H1 (cell line): ENCODE measurements around the gene GMPR2. TPM values are rescaled to one million over a fixed set of nuclear protein-coding genes. Genes with fewer than 3 reads are reported as not detected.

Experiments
- CTCF ChIA-PET: fragments of 300-600 bp; sonication (Branson Sonifier 250); formaldehyde crosslinking; loops from one replicate; lab custom pipeline; 2021; ENCODE audit not compliant: partially characterized antibody; lab: Charles Lee
- POLR2A ChIA-PET: fragments of 300-600 bp; sonication (Branson Sonifier 250); formaldehyde crosslinking; loops from one replicate; lab custom pipeline; 2021; ENCODE audit warnings: inconsistent platforms; ENCODE audit not compliant: partially characterized antibody; lab: Charles Lee
- DNase-seq, 2 experiments: peaks; one replicate each; pipeline versions ENCODE4 v3.0.0 to v3.0.0-alpha.2; 2010 to 2022; ENCODE audit warnings: low spot score in 2 of 2, low read depth in 1 of 2, mixed read lengths in 1 of 2
- FAIRE-seq: peaks from 2 replicates; lab custom pipeline; 2011; peaks lifted over from hg19 to GRCh38; lab: Jason Lieb, UNC
- H2AFZ ChIP-seq: 2 replicates; pipeline ENCODE4 v1.8.1; 2012; ENCODE audit warnings: low read length, inconsistent platforms
- H2AK5ac ChIP-seq: 2 replicates; pipeline ENCODE4 v1.6.1; 2013; ENCODE audit warnings: low read depth, low read length
- H2BK120ac ChIP-seq: replicated peaks from 2 replicates; pipeline ENCODE3; 2013; ENCODE audit warnings: low read depth, low read length, inconsistent platforms
- H2BK12ac ChIP-seq: 2 replicates; pipeline ENCODE4 v1.6.1; 2013; ENCODE audit warnings: low read depth, low read length
- H2BK15ac ChIP-seq: 2 replicates; pipeline ENCODE4 v1.6.1; 2013; ENCODE audit warnings: low read length
- H2BK20ac ChIP-seq: 2 replicates; pipeline ENCODE4 v1.6.1; 2013; ENCODE audit warnings: low read length
- H2BK5ac ChIP-seq: 2 replicates; pipeline ENCODE4 v1.6.1; 2013; ENCODE audit warnings: low read depth, low read length
- H3K14ac ChIP-seq: 2 replicates; pipeline ENCODE4 v1.6.1; 2013; ENCODE audit warnings: inconsistent platforms; ENCODE audit not compliant: insufficient read length
- H3K18ac ChIP-seq: 2 replicates; pipeline ENCODE4 v1.6.1; 2013; ENCODE audit warnings: low read length; ENCODE audit errors: extremely low read depth
- H3K23ac ChIP-seq: 2 replicates; pipeline ENCODE4 v1.6.1; 2013; ENCODE audit warnings: inconsistent platforms; ENCODE audit not compliant: insufficient read length
- H3K23me2 ChIP-seq: 2 replicates; pipeline ENCODE4 v1.6.1; 2013; ENCODE audit warnings: low read depth, low read length
- H3K27ac ChIP-seq: 2 replicates; pipeline ENCODE4 v1.6.1; 2011; ENCODE audit warnings: low read depth, low read length, inconsistent platforms
- H3K27me3 ChIP-seq, 4 experiments: replicated peaks in 1 of 4; 1 replicate in 1 of 4; 2 replicates in 3 of 4; pipeline versions ENCODE4 v1.6.1 to v1.8.1; 2011 to 2013; ENCODE audit warnings: low read length in 3 of 4, mild to moderate bottlenecking in 3 of 4, inconsistent platforms in 2 of 4, mixed read lengths in 2 of 4, moderate library complexity in 1 of 4; ENCODE audit not compliant: control insufficient read depth in 3 of 4, insufficient read depth in 3 of 4; ENCODE audit errors: extremely low read depth in 1 of 4
- H3K36me3 ChIP-seq, 4 experiments: 2 replicates each; pipeline versions ENCODE4 v1.6.1 to v1.8.1; 2011 to 2013; ENCODE audit warnings: mild to moderate bottlenecking in 4 of 4, low read length in 3 of 4, moderate library complexity in 2 of 4, control low read depth in 1 of 4, inconsistent platforms in 1 of 4; ENCODE audit not compliant: insufficient read depth in 4 of 4, control insufficient read depth in 2 of 4
- H3K4ac ChIP-seq: replicated peaks from 2 replicates; pipeline ENCODE3; 2013; ENCODE audit warnings: low read length, low read depth, mixed read lengths, inconsistent platforms; ENCODE audit not compliant: insufficient read length
- H3K4me1 ChIP-seq, 4 experiments: replicated peaks in 1 of 4; 1 replicate in 1 of 4; 2 replicates in 3 of 4; pipeline versions ENCODE4 v1.6.1 to v1.8.1; 2011 to 2013; ENCODE audit warnings: low read length in 3 of 4, inconsistent platforms in 2 of 4, mixed read lengths in 1 of 4; ENCODE audit not compliant: insufficient read depth in 4 of 4, control insufficient read depth in 3 of 4
- H3K4me2 ChIP-seq, 2 experiments: 2 replicates each; pipeline versions ENCODE4 v1.6.1 to v1.8.1; 2011 to 2013; ENCODE audit warnings: low read depth in 2 of 2, low read length in 2 of 2, control low read depth in 1 of 2, inconsistent platforms in 1 of 2, mild to moderate bottlenecking in 1 of 2; ENCODE audit not compliant: insufficient read depth in 1 of 2
- H3K4me3 ChIP-seq, 4 experiments: fragments of 200-600, 300-600 bp in 1 of 4; sonication (generic), shearing (Covaris generic), sonication (Bioruptor Twin) in 1 of 4; 2 replicates each; pipeline versions ENCODE4 v1.5.1 to v1.8.1; 2011 to 2016; ENCODE audit warnings: low read length in 4 of 4, low read depth in 3 of 4, control low read depth in 2 of 4, inconsistent platforms in 2 of 4, mild to moderate bottlenecking in 2 of 4, mixed read lengths in 1 of 4, moderate library complexity in 1 of 4; ENCODE audit not compliant: insufficient read depth in 2 of 4; ENCODE audit errors: extremely low read depth in 1 of 4
- H3K56ac ChIP-seq: replicated peaks from 2 replicates; pipeline ENCODE3; 2013; ENCODE audit warnings: low read depth, mild to moderate bottlenecking, mixed read lengths, low read length, inconsistent platforms; ENCODE audit not compliant: insufficient read length
- H3K79me1 ChIP-seq: 2 replicates; pipeline ENCODE4 v1.6.1; 2013; ENCODE audit warnings: low read depth, low read length, control low read depth
- H3K79me2 ChIP-seq, 2 experiments: 2 replicates each; pipeline versions ENCODE4 v1.6.1 to v1.8.1; 2012 to 2013; ENCODE audit warnings: low read length in 2 of 2, mild to moderate bottlenecking in 2 of 2, inconsistent platforms in 1 of 2; ENCODE audit not compliant: insufficient read depth in 2 of 2, control insufficient read depth in 1 of 2
- H3K9ac ChIP-seq, 4 experiments: replicated peaks in 1 of 4; 1 replicate in 1 of 4; 2 replicates in 3 of 4; pipeline versions ENCODE4 v1.6.1 to v1.8.1; 2011 to 2013; ENCODE audit warnings: low read depth in 3 of 4, low read length in 3 of 4, control low read depth in 2 of 4, mild to moderate bottlenecking in 2 of 4, moderate library complexity in 2 of 4, inconsistent platforms in 1 of 4; ENCODE audit errors: extremely low read depth in 1 of 4
- H3K9me3 ChIP-seq, 2 experiments: 2 replicates each; pipeline versions ENCODE4 v1.6.1 to v1.8.1; 2012 to 2013; ENCODE audit warnings: mild to moderate bottlenecking in 2 of 2, moderate library complexity in 2 of 2, control low read depth in 1 of 2, inconsistent platforms in 1 of 2, low read depth in 1 of 2, low read length in 1 of 2, mixed read lengths in 1 of 2; ENCODE audit not compliant: insufficient read depth in 2 of 2
- H4K20me1 ChIP-seq, 2 experiments: replicated peaks in 1 of 2; 2 replicates each; pipeline versions ENCODE3 to v1.8.1; 2011 to 2013; ENCODE audit warnings: inconsistent platforms in 2 of 2, low read length in 2 of 2, mild to moderate bottlenecking in 1 of 2; ENCODE audit not compliant: insufficient read depth in 2 of 2, control insufficient read depth in 1 of 2
- H4K5ac ChIP-seq: 2 replicates; pipeline ENCODE4 v1.6.1; 2013; ENCODE audit warnings: low read length, low read depth, mixed read lengths, inconsistent platforms; ENCODE audit not compliant: insufficient read length
- H4K8ac ChIP-seq: 2 replicates; pipeline ENCODE4 v1.8.0; 2013; ENCODE audit warnings: mild to moderate bottlenecking, moderate library complexity, low read length, inconsistent platforms; ENCODE audit not compliant: insufficient read depth; ENCODE audit errors: extremely low read depth
- H4K91ac ChIP-seq: replicated peaks from 2 replicates; pipeline ENCODE3; 2013; ENCODE audit warnings: low read length, mixed read lengths, inconsistent platforms; ENCODE audit not compliant: insufficient read length
- BACH1 ChIP-seq: IDR thresholded peaks from 2 replicates; pipeline ENCODE4 v1.6.1; 2012; ENCODE audit warnings: low read length, improper control_type of control experiment
- BRCA1 ChIP-seq: IDR thresholded peaks from 2 replicates; pipeline ENCODE4 v1.6.1; 2012; ENCODE audit warnings: low read depth, low read length, improper control_type of control experiment
- CEBPB ChIP-seq: IDR thresholded peaks from 2 replicates; pipeline ENCODE4 v1.6.1; 2012; ENCODE audit warnings: low read depth, low read length
- CHD1 ChIP-seq: IDR thresholded peaks from 2 replicates; pipeline ENCODE4 v1.6.1; 2012; ENCODE audit warnings: low read depth, low read length, improper control_type of control experiment
- EGR1 ChIP-seq: IDR thresholded peaks from 2 replicates; pipeline ENCODE4 v1.6.1; 2011; ENCODE audit warnings: low read depth, low read length, borderline replicate concordance
- GABPA ChIP-seq: IDR thresholded peaks from 2 replicates; pipeline ENCODE4 v1.6.1; 2011; ENCODE audit warnings: mild to moderate bottlenecking, low read length, moderate library complexity, borderline replicate concordance; ENCODE audit not compliant: insufficient read depth
- HDAC2 ChIP-seq, 2 experiments: fragments of 300-600 bp in 1 of 2; sonication (generic) in 1 of 2; IDR thresholded peaks; 2 replicates each; pipeline ENCODE4 v1.6.1; 2011 to 2012; ENCODE audit warnings: low read depth in 2 of 2, low read length in 2 of 2, mild to moderate bottlenecking in 2 of 2, moderate library complexity in 2 of 2, borderline replicate concordance in 1 of 2, inconsistent platforms in 1 of 2
- NANOG ChIP-seq: IDR thresholded peaks from 2 replicates; pipeline ENCODE4 v1.6.1; 2011; ENCODE audit warnings: low read length, low read depth, mild to moderate bottlenecking, inconsistent platforms; ENCODE audit not compliant: insufficient read depth, poor library complexity, severe bottlenecking
- POLR2AphosphoS5 ChIP-seq: IDR thresholded peaks from 2 replicates; pipeline ENCODE4 v1.6.1; 2011; ENCODE audit warnings: low read depth, low read length
- RXRA ChIP-seq: IDR thresholded peaks from 2 replicates; pipeline ENCODE4 v1.6.1; 2011; ENCODE audit warnings: low read depth, mild to moderate bottlenecking, low read length, moderate library complexity; ENCODE audit not compliant: insufficient read depth
- SP2 ChIP-seq: IDR thresholded peaks from 2 replicates; pipeline ENCODE4 v1.6.1; 2012; ENCODE audit warnings: mild to moderate bottlenecking, low read length, inconsistent platforms
- SRF ChIP-seq: IDR thresholded peaks from 2 replicates; pipeline ENCODE4 v1.6.1; 2011; ENCODE audit warnings: mild to moderate bottlenecking, low read depth, low read length, moderate library complexity
- TBP ChIP-seq: IDR thresholded peaks from 2 replicates; pipeline ENCODE4 v1.6.1; 2011; ENCODE audit warnings: low read depth, low read length, improper control_type of control experiment
- TEAD4 ChIP-seq: IDR thresholded peaks from 2 replicates; pipeline ENCODE4 v1.6.1; 2012; ENCODE audit warnings: low read depth, low read length, inconsistent platforms, mixed read lengths
- YY1 ChIP-seq: IDR thresholded peaks from 2 replicates; pipeline ENCODE4 v1.6.1; 2011; ENCODE audit warnings: low read depth, mild to moderate bottlenecking, low read length
- WGBS, 2 experiments: shearing (Covaris generic) in 1 of 2; methylation state at CpG; one replicate each; pipeline versions ENCODE4 v1.1.6 to v1.1.7; 2013 to 2015; ENCODE audit warnings: low lambda C conversion rate in 2 of 2, mixed read lengths in 2 of 2, inconsistent platforms in 1 of 2, low coverage in 1 of 2, missing lambda C conversion rate in 1 of 2; ENCODE audit not compliant: insufficient replicate concordance in 2 of 2, insufficient coverage in 1 of 2, insufficient read length in 1 of 2; ENCODE audit errors: extremely low coverage in 1 of 2, missing lambda C conversion rate in 1 of 2; 5-methylcytosine and 5-hydroxymethylcytosine counted together
- polyA plus RNA-seq, 7 experiments: library from polyadenylated mRNA; depleted of rRNA in 3 of 7; stranded (reverse) in 5 of 7; unstranded in 2 of 7; fragments of >200 nt in 5 of 7; fragments of 200-250 nt in 2 of 7; gene quantifications; 1 replicate in 5 of 7; 2 replicates in 1 of 7; 4 replicates in 1 of 7; pipeline versions ENCODE4 v1.2.1 to v1.2.3, GENCODE V29; 2011 to 2013; ENCODE audit warnings: missing spikeins in 2 of 7, mixed read lengths in 2 of 7
- total RNA-seq: library from RNA; stranded (reverse); fragmentation: NEBNext Ultra II Directional; extraction: Animal tissue kit (Norgen Biotek cat#: 25700); gene quantifications from 2 replicates; pipeline ENCODE4 v1.2.1, GENCODE V29; 2021

Gene GMPR2
- total and polyA plus RNA-seq, 2 of the 8 experiments (the other 6 are each of a cell fraction or from before 2014, with no cell fraction given) = 61.6 to 85.3 TPM

DNA sequence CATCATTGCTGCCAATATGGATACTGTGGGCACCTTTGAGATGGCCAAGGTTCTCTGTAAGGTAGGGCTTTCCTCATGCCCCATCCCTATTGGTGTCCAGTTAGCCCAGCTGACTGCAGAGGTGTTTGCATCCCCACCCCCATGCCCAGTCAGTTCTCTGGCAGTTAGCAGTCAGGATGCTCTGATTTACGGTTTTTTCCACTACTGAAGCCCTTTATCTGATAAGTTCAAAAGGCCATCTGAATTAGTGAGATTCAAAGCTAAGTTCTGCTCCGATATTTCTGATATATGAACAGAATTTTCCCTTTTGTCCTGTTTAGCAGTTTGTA, 773 bp downstream of the GMPR2 start:
- H2BK20ac ChIP-seq = no peak overlapping the region
- no peak overlapping the region for H3K23ac ChIP-seq
- H2AK5ac ChIP-seq = no peak overlapping the region
- peaks cover 3 to 37% of the 10 kb centered on the region in 2 experiments; a peak in 2 of 4 replicates for H3K79me2 ChIP-seq
- FAIRE-seq (no peak), DNase-seq (no peak)
- ChIA-PET CTCF (interaction anchor here (0.9 to 1.8 kb wide), 6 partner anchors 9 to 280 kb away, joined by 3 to 7 read pairs (median 4); partner anchors contain the start of genes DHRS4, RABGGTA and TINF2), POLR2A (interaction anchor here (0.7 to 2.3 kb wide), 10 partner anchors 9 to 92 kb away, joined by 3 to 12 read pairs (median 5); partner anchors contain the start of genes CHMP4A, DHRS1, EMC9 and MDP1)
- H4K91ac ChIP-seq = no peak overlapping the region
- H3K14ac ChIP-seq = no peak overlapping the region
- peaks cover 11% of the 10 kb centered on the region for H3K23me2 ChIP-seq
- peak overlapping the region; percentile 86 to 92 for H3K4me2 ChIP-seq
- no peak overlapping the region for H3K27ac ChIP-seq
- H4K20me1 ChIP-seq = peaks cover 0 to 7% of the 10 kb centered on the region in 2 experiments
- H3K4me1 ChIP-seq = peaks cover 2 to 14% (median 4%) of the 10 kb centered on the region in 4 experiments; a peak in 5 of 7 replicates
- H3K36me3 ChIP-seq = peaks cover 8 to 34% (median 27%) of the 10 kb centered on the region in 4 experiments
- peak overlapping the region; percentile 81 to 97 (median 88) for H3K4me3 ChIP-seq
- peak overlapping the region in 2 of 4 experiments; percentile 78 to 89; a peak in 3 of 7 replicates for H3K9ac ChIP-seq
- no peak overlapping the region for H2BK120ac ChIP-seq
- no peak overlapping the region for H2AFZ ChIP-seq
- H3K79me1 ChIP-seq = no peaks in the 10 kb centered on the region; the same call in 1 of the 2 replicates
- H3K18ac ChIP-seq = no peak overlapping the region
- H3K56ac ChIP-seq = no peak overlapping the region
- 75% methylated on average over 2 of the region's 2 CpGs; no CpG with 5 or more reads in 1 of the 2 experiments for WGBS, 2 experiments
- no peak overlapping the region for H4K5ac ChIP-seq
- H3K9me3 ChIP-seq = no peaks in the 10 kb centered on the region
- no peak overlapping the region for H4K8ac ChIP-seq
- no peak overlapping the region for H2BK15ac ChIP-seq
- H2BK12ac ChIP-seq = no peak overlapping the region
- no peaks in the 10 kb centered on the region; a peak in 1 of 7 replicates for H3K27me3 ChIP-seq
- no peak overlapping the region for H3K4ac ChIP-seq
- H2BK5ac ChIP-seq = peak overlapping the region; percentile 96; the same call in 1 of the 2 replicates
- TF ChIP-seq SP2 = no peak
- no peak for TF ChIP-seq CEBPB
- no peak for TF ChIP-seq TBP
- TF ChIP-seq POLR2AphosphoS5 = no peak
- no peak for TF ChIP-seq YY1
- TF ChIP-seq CHD1 = no peak
- no peak for TF ChIP-seq GABPA
- no peak for TF ChIP-seq HDAC2 (IDR thresholded peaks at IDR 0.05; ENCODE audit: borderline replicate concordance in 1 of 2, low read depth in 2 of 2, low read length in 2 of 2)
- TF ChIP-seq SRF = no peak
- no peak for TF ChIP-seq RXRA
- TF ChIP-seq BRCA1 = no peak
- TF ChIP-seq BACH1 = no peak
- no peak for TF ChIP-seq EGR1
- no peak for TF ChIP-seq NANOG
- no peak for TF ChIP-seq TEAD4
